Measurements from ENCODE around the gene ANKFY1. TPM values are rescaled to one million over a fixed set of nuclear protein-coding genes. Genes with fewer than 3 reads are reported as not detected.
A peak's percentile ranks its signal among the peaks of the same experiment; 100 is the strongest.

The ANKFY1 gene
- total RNA-seq, 1 donor from 2014 or later: 53.8 TPM

DNA sequence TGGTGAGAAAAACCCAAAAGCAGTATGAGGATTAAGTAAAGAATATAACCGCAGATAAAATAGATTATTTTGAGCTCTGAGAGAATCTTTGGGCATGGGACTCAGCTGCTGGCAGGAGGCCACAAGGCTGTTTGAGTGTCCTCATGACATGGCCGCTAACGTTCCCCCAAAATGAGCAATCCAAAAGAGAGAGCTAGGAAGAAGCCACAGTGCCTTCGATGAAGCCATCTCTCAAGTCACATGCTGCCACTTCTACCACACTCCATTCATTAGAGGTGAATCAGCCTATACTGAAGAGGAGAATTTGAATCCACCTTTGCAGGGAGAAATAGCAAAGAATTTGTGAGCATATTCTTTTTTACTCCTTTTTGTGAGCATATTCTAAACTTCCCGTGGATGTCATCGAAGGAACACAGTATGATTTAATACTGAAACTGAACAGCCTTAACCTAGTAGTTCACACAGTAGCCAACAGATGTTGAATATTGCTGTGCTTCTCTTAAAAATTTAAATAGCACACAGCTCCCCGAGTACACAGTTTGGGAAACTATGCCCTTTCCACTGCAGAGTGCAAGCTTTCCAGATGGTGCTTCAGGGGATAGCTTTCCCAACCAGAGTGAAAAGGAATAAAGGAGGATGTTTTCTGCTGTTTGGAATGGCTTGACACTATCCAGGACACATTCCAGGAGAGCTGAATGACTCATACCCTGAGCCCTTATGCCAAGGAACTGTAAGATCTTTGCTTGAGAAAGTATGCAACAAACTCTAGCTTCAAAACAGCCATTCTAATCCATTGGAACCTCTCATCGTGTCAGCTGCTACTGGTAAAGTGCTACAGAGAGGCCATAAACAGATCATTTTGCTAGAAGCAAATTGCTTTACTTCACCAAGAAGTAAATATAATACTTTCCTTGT, 33.9 kb downstream of the ANKFY1 start:
- no peak overlapping the region for H3K27ac Mint-ChIP-seq
- H3K27me3 Mint-ChIP-seq (ENCODE audit: insufficient read depth): no peaks in the 10 kb centered on the region
- H3K36me3 Mint-ChIP-seq (ENCODE audit: low read depth): peaks cover 27% of the 10 kb centered on the region
- no peak overlapping the region for H3K4me3 Mint-ChIP-seq
- intact Hi-C loops (cut with micrococcal nuclease): no loop called here
- peaks cover 24% of the 10 kb centered on the region for H3K4me1 Mint-ChIP-seq (ENCODE audit: low read depth)
- no peaks in the 10 kb centered on the region for H3K9me3 Mint-ChIP-seq
- DNase-seq (ENCODE audit: low spot score): no peak

DNA sequence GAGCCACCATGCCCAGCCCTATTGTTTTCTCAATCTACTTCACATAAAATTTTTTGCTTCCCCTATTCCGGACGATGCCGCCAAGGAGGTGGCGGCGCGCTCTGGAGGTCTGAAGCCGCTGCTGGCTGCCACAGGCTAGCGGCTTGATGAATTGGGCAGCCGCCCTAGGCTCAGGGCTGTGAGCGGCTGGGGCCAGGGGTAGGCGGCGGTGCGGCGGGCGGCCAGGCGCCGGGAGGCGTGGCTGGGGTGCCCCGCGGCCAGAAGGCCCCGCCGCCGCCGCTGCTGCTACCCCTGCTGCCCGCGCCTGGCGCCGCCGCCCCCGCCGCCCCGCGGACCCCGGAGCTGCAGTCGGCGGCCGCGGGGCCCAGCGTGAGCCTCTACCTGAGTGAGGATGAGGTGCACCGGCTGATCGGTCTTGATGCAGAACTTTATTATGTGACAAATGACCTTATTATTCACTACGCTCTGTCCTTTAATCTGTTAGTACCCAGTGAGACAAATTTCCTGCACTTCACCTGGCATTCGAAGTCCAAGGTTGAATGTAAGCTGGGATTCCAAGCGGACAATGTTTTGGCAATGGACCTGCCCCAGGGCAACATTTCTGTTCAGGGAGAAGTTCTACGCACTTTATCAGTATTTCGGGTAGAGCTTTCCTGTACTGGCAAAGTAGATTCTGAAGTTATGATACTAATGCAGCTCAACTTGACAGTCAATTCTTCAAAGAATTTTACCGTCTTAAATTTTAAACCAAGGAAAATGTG, 41.7 kb downstream of the ANKFY1 start:
- H3K36me3 Mint-ChIP-seq (ENCODE audit: low read depth): peaks cover 15% of the 10 kb centered on the region
- H3K27me3 Mint-ChIP-seq (ENCODE audit: insufficient read depth): no peaks in the 10 kb centered on the region
- peaks cover 13% of the 10 kb centered on the region for H3K4me1 Mint-ChIP-seq (ENCODE audit: low read depth)
- no peak overlapping the region for H3K27ac Mint-ChIP-seq
- no peak overlapping the region for H3K4me3 Mint-ChIP-seq
- H3K9me3 Mint-ChIP-seq: no peaks in the 10 kb centered on the region
- intact Hi-C loops (cut with micrococcal nuclease): no loop called here
- DNase-seq (ENCODE audit: low spot score): no peak

DNA sequence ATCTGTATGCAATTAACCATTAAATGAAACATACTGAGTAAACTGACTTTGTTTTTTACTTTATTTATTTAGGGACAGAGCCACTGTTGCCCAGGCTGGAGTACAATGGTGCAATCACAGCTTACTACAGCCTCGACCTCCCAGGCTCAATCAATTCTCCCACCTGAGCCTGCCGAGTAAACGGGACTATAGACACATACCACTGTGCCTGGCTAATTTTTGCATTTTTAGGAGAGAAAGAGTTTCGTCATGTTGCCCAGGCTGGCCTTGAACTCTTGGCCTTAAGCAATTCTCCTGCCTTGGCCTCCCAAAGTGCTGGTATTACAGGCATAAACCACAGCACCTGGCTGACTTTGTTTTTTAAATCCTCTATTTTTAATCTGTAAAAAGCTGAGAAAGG, 42.6 kb downstream of the ANKFY1 start:
- no peaks in the 10 kb centered on the region for H3K27me3 Mint-ChIP-seq (ENCODE audit: insufficient read depth)
- no peak overlapping the region for H3K27ac Mint-ChIP-seq
- H3K9me3 Mint-ChIP-seq: no peaks in the 10 kb centered on the region
- H3K4me3 Mint-ChIP-seq: no peak overlapping the region
- no peak for DNase-seq (ENCODE audit: low spot score)
- peaks cover 17% of the 10 kb centered on the region for H3K4me1 Mint-ChIP-seq (ENCODE audit: low read depth)
- H3K36me3 Mint-ChIP-seq (ENCODE audit: low read depth): peaks cover 17% of the 10 kb centered on the region
- intact Hi-C loops (cut with micrococcal nuclease): no loop called here

DNA sequence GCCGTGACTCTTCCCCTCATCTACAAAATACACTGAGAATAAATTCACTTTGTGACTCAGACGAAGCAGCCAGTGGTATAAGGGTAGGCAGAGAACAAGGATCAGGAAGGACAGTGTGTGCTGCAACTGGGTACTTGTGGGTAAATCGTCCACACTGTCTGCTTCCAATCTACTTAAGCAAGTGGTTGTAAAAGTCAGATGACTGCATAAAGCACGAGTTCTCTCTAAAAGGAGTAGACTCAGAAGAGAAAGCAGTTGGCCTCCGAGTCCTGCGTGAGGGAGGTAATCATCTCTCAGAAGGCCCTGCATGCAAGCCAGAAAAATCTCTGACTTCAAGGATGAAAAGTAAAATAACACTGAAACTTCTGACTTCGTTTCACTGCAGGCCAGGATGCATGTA, 43.1 kb downstream of the ANKFY1 start:
- no peak overlapping the region for H3K4me3 Mint-ChIP-seq
- no peaks in the 10 kb centered on the region for H3K27me3 Mint-ChIP-seq (ENCODE audit: insufficient read depth)
- H3K36me3 Mint-ChIP-seq (ENCODE audit: low read depth): peaks cover 19% of the 10 kb centered on the region
- H3K4me1 Mint-ChIP-seq (ENCODE audit: low read depth): peaks cover 19% of the 10 kb centered on the region
- H3K27ac Mint-ChIP-seq: no peak overlapping the region
- DNase-seq (ENCODE audit: low spot score): no peak
- intact Hi-C loops (cut with micrococcal nuclease): no loop called here
- no peaks in the 10 kb centered on the region for H3K9me3 Mint-ChIP-seq

DNA sequence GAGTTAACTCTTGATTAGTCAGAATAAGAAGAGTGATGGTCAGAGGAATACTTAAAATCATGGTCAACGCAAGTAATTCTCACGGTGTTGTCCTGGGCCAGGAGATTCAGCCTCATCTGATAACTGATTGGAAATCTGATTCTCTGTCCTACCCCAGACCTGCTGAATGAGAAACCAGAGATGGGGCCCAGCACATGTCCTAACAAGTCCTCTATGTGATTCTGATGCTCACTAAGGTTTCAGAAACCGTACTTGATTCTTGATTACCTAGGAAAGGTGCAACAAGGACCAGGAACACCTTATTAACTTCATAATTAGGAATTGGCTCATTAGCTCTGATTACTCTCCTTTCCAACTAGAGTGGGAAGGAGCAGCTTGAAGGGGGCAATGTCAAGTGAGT, 44.5 kb downstream of the ANKFY1 start:
- H3K27me3 Mint-ChIP-seq (ENCODE audit: insufficient read depth): no peaks in the 10 kb centered on the region
- no peak overlapping the region for H3K27ac Mint-ChIP-seq
- no peaks in the 10 kb centered on the region for H3K9me3 Mint-ChIP-seq
- peaks cover 26% of the 10 kb centered on the region for H3K4me1 Mint-ChIP-seq (ENCODE audit: low read depth)
- H3K36me3 Mint-ChIP-seq (ENCODE audit: low read depth): peaks cover 21% of the 10 kb centered on the region
- H3K4me3 Mint-ChIP-seq: no peak overlapping the region
- DNase-seq (ENCODE audit: low spot score): no peak
- intact Hi-C loops (cut with micrococcal nuclease): loop anchor here (10.0 kb wide), 1 partner anchor 346 kb away; the partner anchor contains the start of gene GGT6

DNA sequence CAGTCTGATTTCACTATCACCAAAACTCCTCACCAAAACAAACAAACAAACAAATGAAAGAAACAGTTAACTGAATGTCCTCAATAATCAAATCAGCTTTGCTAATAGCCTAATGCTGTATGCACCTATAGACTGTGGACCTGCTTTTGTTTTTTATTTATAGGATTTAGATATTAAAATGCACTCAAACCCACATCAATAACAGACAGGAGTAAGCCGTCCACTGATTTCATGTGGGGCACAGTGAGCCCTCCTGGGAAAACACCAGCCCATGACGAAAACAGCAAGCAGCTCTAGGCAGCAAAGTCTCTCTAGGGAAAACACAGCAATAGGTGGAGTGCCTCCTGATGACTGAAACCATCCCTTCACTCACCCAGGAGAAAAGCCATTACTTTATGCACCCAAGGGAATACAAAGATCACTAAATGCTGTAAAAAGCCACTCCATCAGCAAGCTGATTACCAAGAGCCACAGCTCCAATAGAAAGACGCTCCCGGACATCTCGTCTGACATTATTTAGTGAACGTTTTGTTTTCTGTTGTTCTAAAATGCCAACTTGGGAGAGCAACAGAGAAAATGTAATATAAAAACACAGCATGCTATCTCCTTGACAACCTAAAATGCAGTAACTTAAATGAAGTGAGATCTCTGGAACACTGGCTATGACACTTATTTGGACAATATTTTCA, 47.8 kb downstream of the ANKFY1 start:
- no peak for DNase-seq (ENCODE audit: low spot score)
- no peaks in the 10 kb centered on the region for H3K9me3 Mint-ChIP-seq
- peak overlapping the region; percentile 15 for H3K27ac Mint-ChIP-seq
- intact Hi-C loops (cut with micrococcal nuclease): loop anchor here (1.0 to 10.0 kb wide), 5 partner anchors 47 to 349 kb away; partner anchors contain the start of genes ANKFY1, GGT6 and UBE2G1
- no peaks in the 10 kb centered on the region for H3K27me3 Mint-ChIP-seq (ENCODE audit: insufficient read depth)
- peaks cover 21% of the 10 kb centered on the region for H3K4me1 Mint-ChIP-seq (ENCODE audit: low read depth)
- H3K4me3 Mint-ChIP-seq: no peak overlapping the region
- peaks cover 22% of the 10 kb centered on the region for H3K36me3 Mint-ChIP-seq (ENCODE audit: low read depth)

DNA sequence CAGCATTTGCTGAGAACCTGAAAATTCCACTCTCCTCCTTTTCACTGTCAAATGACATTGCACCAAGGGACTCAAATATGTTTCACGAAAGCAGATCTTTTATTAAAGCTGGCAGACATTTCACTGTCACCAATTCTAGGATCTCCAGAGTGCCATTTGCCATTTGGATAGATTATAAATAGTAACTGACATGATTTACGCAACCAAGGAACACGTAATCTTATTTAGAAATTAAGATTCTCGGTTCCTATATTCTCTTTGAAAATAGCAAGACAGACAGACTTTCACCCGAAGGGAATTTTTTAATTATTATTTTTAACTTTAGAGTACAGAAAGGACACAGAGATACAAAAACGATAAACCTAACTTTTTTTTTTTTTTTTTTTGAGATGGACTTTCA, 49.6 kb downstream of the ANKFY1 start:
- H3K36me3 Mint-ChIP-seq (ENCODE audit: low read depth): peaks cover 28% of the 10 kb centered on the region
- intact Hi-C loops (cut with micrococcal nuclease): loop anchor here (2.0 to 10.0 kb wide), 2 partner anchors 49 to 351 kb away; partner anchors contain the start of genes ANKFY1 and GGT6

DNA sequence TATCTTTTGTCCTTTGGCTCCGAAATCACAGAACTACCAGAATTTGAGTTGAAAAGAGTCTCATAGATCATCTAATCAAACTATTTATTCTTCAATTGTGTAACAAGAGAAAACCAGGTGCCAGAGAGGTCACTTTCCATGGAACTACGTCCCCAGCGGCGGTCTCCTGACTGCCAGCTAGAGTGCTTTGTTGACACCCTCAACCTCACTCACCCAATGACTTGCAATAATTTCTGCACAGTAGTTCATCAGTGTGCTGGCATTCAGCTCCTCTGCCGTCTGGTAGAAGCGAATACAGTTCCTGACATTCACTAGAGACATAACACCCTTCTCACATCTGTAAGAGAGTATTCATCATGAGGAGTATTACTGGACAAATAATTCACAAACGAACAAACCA, 54.2 kb downstream of the ANKFY1 start:
- Mint-ChIP-seq H3K27me3 (ENCODE audit: insufficient read depth) (no peaks in the 10 kb centered on the region), H3K4me1 (ENCODE audit: low read depth) (peaks cover 22% of the 10 kb centered on the region), H3K27ac (no peak overlapping the region), H3K9me3 (no peaks in the 10 kb centered on the region), H3K4me3 (no peak overlapping the region), H3K36me3 (ENCODE audit: low read depth) (peaks cover 45% of the 10 kb centered on the region)
- intact Hi-C loops (cut with micrococcal nuclease): loop anchor here (10.0 kb wide), 1 partner anchor 355 kb away; the partner anchor contains the start of gene GGT6
- DNase-seq (ENCODE audit: low spot score): no peak

More for the DNA sequence above, 49.6 kb downstream of the ANKFY1 start:
- H3K4me3 Mint-ChIP-seq: no peak overlapping the region
- peaks cover 17% of the 10 kb centered on the region for H3K4me1 Mint-ChIP-seq (ENCODE audit: low read depth)
- H3K27me3 Mint-ChIP-seq (ENCODE audit: insufficient read depth): no peaks in the 10 kb centered on the region
- no peaks in the 10 kb centered on the region for H3K9me3 Mint-ChIP-seq
- H3K27ac Mint-ChIP-seq: no peak overlapping the region
- DNase-seq (ENCODE audit: low spot score): no peak

DNA sequence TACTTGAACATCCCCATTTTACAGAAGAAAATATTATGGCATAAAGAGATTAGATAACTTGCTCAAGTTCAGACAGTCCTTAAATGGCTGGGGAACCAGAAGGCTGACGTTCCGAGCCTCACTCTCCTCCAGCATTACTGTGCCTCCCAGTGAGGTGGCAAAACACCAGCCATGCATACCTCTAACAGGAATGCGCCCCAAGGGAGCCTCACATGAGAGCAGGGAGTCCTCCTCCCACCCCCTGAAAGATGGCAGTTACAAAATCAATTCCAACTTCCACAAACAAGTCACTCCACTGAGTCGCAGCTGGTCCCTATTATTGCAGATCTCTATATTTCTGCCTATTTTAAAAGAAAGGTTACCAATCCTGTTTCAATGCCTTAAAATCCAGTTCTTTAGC, 55.5 kb downstream of the ANKFY1 start:
- no peak for DNase-seq (ENCODE audit: low spot score)
- no peak overlapping the region for H3K4me3 Mint-ChIP-seq
- peaks cover 45% of the 10 kb centered on the region for H3K36me3 Mint-ChIP-seq (ENCODE audit: low read depth)
- intact Hi-C loops (cut with micrococcal nuclease): no loop called here
- H3K27ac Mint-ChIP-seq: no peak overlapping the region
- H3K9me3 Mint-ChIP-seq: no peaks in the 10 kb centered on the region
- H3K4me1 Mint-ChIP-seq (ENCODE audit: low read depth): peaks cover 25% of the 10 kb centered on the region
- no peaks in the 10 kb centered on the region for H3K27me3 Mint-ChIP-seq (ENCODE audit: insufficient read depth)

DNA sequence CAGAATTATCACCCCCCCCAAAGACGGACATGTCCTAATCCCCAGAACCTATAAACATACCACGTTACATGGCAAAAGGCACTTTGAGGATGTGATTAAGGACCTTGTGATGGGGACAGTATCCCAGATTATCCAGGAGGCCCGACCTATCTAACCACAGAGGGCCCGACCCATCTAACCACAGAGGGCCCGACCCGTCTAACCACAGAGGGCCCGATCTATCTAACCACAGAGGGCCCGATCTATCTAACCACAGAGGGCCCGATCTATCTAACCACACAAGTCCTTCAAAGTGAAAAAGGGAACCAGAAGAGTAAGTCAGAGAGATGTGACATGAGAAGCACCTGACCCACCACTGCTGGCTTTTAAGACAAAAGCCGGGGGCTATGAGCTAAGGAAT, 56.8 kb downstream of the ANKFY1 start:
- no peak overlapping the region for H3K4me3 Mint-ChIP-seq
- H3K27ac Mint-ChIP-seq: no peak overlapping the region
- peaks cover 42% of the 10 kb centered on the region for H3K36me3 Mint-ChIP-seq (ENCODE audit: low read depth)
- intact Hi-C loops (cut with micrococcal nuclease): no loop called here
- DNase-seq (ENCODE audit: low spot score): no peak
- peaks cover 25% of the 10 kb centered on the region for H3K4me1 Mint-ChIP-seq (ENCODE audit: low read depth)
- H3K9me3 Mint-ChIP-seq: no peaks in the 10 kb centered on the region
- no peaks in the 10 kb centered on the region for H3K27me3 Mint-ChIP-seq (ENCODE audit: insufficient read depth)

DNA sequence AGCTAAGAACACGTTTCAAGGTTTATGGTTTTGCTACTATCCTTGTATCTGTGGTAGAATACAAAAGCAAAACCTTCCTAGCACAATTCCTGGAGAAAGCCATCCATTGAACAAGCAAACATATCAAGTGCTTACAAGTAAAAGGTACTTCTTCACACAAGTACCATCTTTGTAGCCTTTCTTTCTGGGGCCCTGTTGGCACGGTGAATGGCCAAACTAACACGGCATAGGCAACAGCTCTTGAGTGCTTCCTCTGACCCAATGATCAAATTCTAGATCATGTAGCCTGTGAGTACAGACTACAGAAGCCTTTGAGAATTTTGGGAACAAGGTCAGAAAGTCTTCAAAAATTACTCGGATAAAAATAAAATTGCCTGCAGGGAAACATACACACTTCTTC, 57.9 kb downstream of the ANKFY1 start:
- H3K27me3 Mint-ChIP-seq (ENCODE audit: insufficient read depth): no peaks in the 10 kb centered on the region
- H3K9me3 Mint-ChIP-seq: no peaks in the 10 kb centered on the region
- peak overlapping the region; percentile 6 for H3K27ac Mint-ChIP-seq
- intact Hi-C loops (cut with micrococcal nuclease): no loop called here
- peaks cover 25% of the 10 kb centered on the region for H3K4me1 Mint-ChIP-seq (ENCODE audit: low read depth)
- H3K36me3 Mint-ChIP-seq (ENCODE audit: low read depth): peaks cover 48% of the 10 kb centered on the region
- no peak overlapping the region for H3K4me3 Mint-ChIP-seq
- no peak for DNase-seq (ENCODE audit: low spot score)

DNA sequence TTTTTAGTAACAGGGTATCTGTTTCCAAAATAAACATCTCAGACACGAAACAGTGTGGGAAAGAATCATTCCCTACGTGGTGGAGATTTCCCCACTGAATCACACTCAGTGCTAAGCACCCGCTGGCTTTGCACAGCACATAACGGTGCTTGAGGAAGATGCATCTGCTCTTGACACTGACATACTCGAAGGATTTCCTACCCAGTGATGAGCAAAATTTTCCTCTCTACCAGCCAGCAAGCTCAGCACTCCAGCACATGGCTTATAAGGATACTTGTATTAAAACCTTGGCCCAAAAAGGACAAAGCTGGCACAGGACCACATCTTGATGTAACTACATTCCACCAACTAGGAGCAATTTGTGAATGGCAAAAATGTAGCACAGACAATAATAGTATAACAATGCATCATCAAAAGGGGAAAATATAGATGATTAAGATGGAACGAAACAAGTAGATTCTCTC, 59.0 kb downstream of the ANKFY1 start:
- H3K4me1 Mint-ChIP-seq (ENCODE audit: low read depth): peaks cover 23% of the 10 kb centered on the region
- peak overlapping the region; percentile 40 for H3K27ac Mint-ChIP-seq
- DNase-seq (ENCODE audit: low spot score): no peak
- intact Hi-C loops (cut with micrococcal nuclease): no loop called here
- H3K4me3 Mint-ChIP-seq: no peak overlapping the region
- H3K36me3 Mint-ChIP-seq (ENCODE audit: low read depth): peaks cover 49% of the 10 kb centered on the region
- no peaks in the 10 kb centered on the region for H3K27me3 Mint-ChIP-seq (ENCODE audit: insufficient read depth)
- no peaks in the 10 kb centered on the region for H3K9me3 Mint-ChIP-seq
